SU-DHL-6 (cell line): Measurements from ENCODE around the gene SLC4A2.

ENCODE experiments used
- H2AFZ ChIP-seq: fragments of 200-600 bp; sonication (generic); 2 replicates; pipeline ENCODE4 v1.6.1; 2014; ENCODE audit warnings: low read depth, mild to moderate bottlenecking, moderate library complexity, mixed read lengths, antibody characterized with exemption, low read length; ENCODE audit not compliant: severe bottlenecking
- H3F3A ChIP-seq: fragments of 200-600 bp; shearing (Covaris generic); 2 replicates; pipeline ENCODE4 v1.6.0; 2016; ENCODE audit warnings: antibody characterized with exemption, mild to moderate bottlenecking; ENCODE audit not compliant: insufficient read depth
- H3K27ac ChIP-seq: fragments of 200-600 bp; sonication (generic); 2 replicates; pipeline ENCODE4 v1.5.1; 2016; ENCODE audit warnings: low read depth, mild to moderate bottlenecking, low read length, moderate library complexity, mixed read lengths
- H3K27me3 ChIP-seq: fragments of 200-600 bp; sonication (generic), shearing (Covaris generic); 2 replicates; pipeline ENCODE4 v1.6.0; 2014; ENCODE audit warnings: mild to moderate bottlenecking, low read length
- H3K36me3 ChIP-seq: fragments of 200-600 bp; sonication (generic); 2 replicates; pipeline ENCODE4 v1.6.1; 2014; ENCODE audit warnings: mild to moderate bottlenecking, low read length, mixed read lengths
- H3K4me2 ChIP-seq: fragments of 300-600, 200-600 bp; shearing (Covaris generic), sonication (generic); 2 replicates; pipeline ENCODE4 v1.6.0; 2014; ENCODE audit warnings: low read length, low read depth, mild to moderate bottlenecking; ENCODE audit not compliant: poor library complexity, severe bottlenecking
- H3K4me3 ChIP-seq: fragments of 200-600 bp; sonication (generic); 2 replicates; pipeline ENCODE4 v1.5.1; 2014; ENCODE audit warnings: antibody characterized with exemption, low read length, mild to moderate bottlenecking, mixed read lengths; ENCODE audit not compliant: insufficient read depth, poor library complexity, severe bottlenecking
- H3K79me2 ChIP-seq: fragments of 200-600 bp; sonication (generic); 2 replicates; pipeline ENCODE4 v1.6.1; 2014; ENCODE audit warnings: mild to moderate bottlenecking, low read length, moderate library complexity; ENCODE audit not compliant: insufficient read depth
- H3K9ac ChIP-seq: fragments of 200-600 bp; sonication (generic); 2 replicates; pipeline ENCODE4 v1.7.0; 2014; ENCODE audit warnings: mild to moderate bottlenecking, low read length
- H3K9me2 ChIP-seq: fragments of 200-600 bp; sonication (generic); replicated peaks from 2 replicates; pipeline ENCODE4 v1.6.1; 2014; ENCODE audit warnings: low read length; ENCODE audit not compliant: insufficient read depth
- H3K9me3 ChIP-seq: fragments of 200-600 bp; sonication (generic); 2 replicates; pipeline ENCODE4 v1.6.1; 2014; ENCODE audit warnings: low read length, mixed read lengths; ENCODE audit not compliant: insufficient read depth
- H4K20me1 ChIP-seq: fragments of 200-600 bp; sonication (generic); 2 replicates; pipeline ENCODE4 v1.6.1; 2014; ENCODE audit warnings: low read depth, mild to moderate bottlenecking, antibody characterized with exemption, low read length, moderate library complexity, mixed read lengths
- EZH2phosphoT487 ChIP-seq: fragments of 200-600 bp; sonication (generic), shearing (Covaris generic); conservative IDR thresholded peaks from 2 replicates; pipeline ENCODE4 v1.6.1; 2018; ENCODE audit warnings: mild to moderate bottlenecking, antibody characterized with exemption, low read length, moderate library complexity, mixed read lengths
- TF ChIP-seq, protein P1 (sequence below): fragments of 200-600 bp; sonication (generic); IDR thresholded peaks from one replicate; pipeline ENCODE4 v1.5.1; 2017; ENCODE audit warnings: antibody characterized with exemption, mild to moderate bottlenecking, low read length, moderate library complexity; ENCODE audit not compliant: insufficient read depth, poor library complexity, severe bottlenecking

Gene SLC4A2

DNA sequence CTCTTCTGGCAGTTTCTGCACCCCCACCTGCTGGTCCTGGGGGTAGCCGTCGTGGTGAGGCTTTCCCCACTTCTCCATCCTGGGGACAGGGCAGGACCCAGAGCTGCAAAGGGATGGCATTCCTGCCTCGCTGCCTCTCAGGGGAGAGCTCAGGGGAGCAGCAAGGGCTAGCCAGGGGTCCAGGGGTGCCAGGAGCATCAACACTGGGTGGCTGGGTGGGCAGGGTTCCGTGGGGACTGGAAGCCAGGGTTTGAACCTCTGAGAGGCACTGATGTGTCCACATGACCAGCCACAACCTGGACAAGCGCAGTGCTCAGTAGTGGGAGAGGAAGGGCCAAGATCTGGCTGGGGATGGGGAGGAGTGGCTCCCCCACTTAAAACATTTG, 25.5 kb upstream of the SLC4A2 start:
- Histone ChIP-seq H3K9ac (no peak overlapping the region), H3K9me3 (no peaks in the 10 kb centered on the region), H3K79me2 (peaks cover 9% of the 10 kb centered on the region; the same call in 1 of the 2 replicates), H3K9me2 (no peaks in the 10 kb centered on the region), H3F3A (no peaks in the 10 kb centered on the region), H3K27ac (no peak overlapping the region), H3K36me3 (no peaks in the 10 kb centered on the region), H3K27me3 (no peaks in the 10 kb centered on the region), H4K20me1 (no peaks in the 10 kb centered on the region), H3K4me3 (no peak overlapping the region), H3K4me2 (no peak overlapping the region), H2AFZ (no peak overlapping the region)
- TF ChIP-seq, protein P1, sequence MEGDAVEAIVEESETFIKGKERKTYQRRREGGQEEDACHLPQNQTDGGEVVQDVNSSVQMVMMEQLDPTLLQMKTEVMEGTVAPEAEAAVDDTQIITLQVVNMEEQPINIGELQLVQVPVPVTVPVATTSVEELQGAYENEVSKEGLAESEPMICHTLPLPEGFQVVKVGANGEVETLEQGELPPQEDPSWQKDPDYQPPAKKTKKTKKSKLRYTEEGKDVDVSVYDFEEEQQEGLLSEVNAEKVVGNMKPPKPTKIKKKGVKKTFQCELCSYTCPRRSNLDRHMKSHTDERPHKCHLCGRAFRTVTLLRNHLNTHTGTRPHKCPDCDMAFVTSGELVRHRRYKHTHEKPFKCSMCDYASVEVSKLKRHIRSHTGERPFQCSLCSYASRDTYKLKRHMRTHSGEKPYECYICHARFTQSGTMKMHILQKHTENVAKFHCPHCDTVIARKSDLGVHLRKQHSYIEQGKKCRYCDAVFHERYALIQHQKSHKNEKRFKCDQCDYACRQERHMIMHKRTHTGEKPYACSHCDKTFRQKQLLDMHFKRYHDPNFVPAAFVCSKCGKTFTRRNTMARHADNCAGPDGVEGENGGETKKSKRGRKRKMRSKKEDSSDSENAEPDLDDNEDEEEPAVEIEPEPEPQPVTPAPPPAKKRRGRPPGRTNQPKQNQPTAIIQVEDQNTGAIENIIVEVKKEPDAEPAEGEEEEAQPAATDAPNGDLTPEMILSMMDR = no peak
- no peak for TF ChIP-seq EZH2phosphoT487

DNA sequence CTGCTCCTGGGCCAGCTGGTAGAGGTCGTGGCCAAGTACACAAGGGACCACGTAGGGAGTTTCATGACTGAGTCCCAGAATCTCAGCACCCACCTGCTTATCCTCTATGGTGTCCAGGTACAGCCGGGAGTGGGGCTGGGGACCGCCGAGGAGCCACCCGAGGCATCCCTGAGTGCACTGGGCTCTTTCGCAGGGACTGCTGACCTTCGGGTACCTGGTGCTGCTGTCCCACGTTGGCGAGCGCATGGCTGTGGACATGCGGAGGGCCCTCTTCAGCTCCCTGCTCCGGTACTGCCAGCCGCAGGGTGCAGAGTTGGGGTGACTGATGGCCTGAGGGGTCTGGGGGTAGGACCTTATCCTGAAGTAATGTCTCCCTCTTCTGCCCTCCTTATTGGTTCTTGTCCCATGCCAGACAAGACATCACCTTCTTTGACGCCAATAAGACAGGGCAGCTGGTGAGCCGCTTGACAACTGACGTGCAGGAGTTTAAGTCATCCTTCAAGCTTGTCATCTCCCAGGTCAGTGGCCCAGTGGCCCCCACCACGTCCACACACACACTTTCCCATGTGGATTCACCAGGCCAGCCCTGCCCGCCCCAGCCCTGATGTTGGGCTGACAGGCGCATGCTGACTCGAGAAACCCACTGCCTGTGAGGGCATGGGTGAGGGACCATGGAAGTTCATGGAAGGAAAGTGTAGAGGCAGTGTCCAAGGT, 24.9 kb upstream of the SLC4A2 start:
- TF ChIP-seq EZH2phosphoT487 = no peak
- TF ChIP-seq, protein P1 = no peak
- Histone ChIP-seq H3K9me2 (no peaks in the 10 kb centered on the region), H3K4me2 (no peak overlapping the region), H3K79me2 (peaks cover 5% of the 10 kb centered on the region; the same call in 1 of the 2 replicates), H3K27me3 (no peaks in the 10 kb centered on the region), H4K20me1 (no peaks in the 10 kb centered on the region), H2AFZ (no peak overlapping the region), H3K36me3 (no peaks in the 10 kb centered on the region), H3K9ac (no peak overlapping the region), H3K4me3 (no peak overlapping the region), H3K27ac (no peak overlapping the region), H3F3A (no peaks in the 10 kb centered on the region), H3K9me3 (no peaks in the 10 kb centered on the region)

DNA sequence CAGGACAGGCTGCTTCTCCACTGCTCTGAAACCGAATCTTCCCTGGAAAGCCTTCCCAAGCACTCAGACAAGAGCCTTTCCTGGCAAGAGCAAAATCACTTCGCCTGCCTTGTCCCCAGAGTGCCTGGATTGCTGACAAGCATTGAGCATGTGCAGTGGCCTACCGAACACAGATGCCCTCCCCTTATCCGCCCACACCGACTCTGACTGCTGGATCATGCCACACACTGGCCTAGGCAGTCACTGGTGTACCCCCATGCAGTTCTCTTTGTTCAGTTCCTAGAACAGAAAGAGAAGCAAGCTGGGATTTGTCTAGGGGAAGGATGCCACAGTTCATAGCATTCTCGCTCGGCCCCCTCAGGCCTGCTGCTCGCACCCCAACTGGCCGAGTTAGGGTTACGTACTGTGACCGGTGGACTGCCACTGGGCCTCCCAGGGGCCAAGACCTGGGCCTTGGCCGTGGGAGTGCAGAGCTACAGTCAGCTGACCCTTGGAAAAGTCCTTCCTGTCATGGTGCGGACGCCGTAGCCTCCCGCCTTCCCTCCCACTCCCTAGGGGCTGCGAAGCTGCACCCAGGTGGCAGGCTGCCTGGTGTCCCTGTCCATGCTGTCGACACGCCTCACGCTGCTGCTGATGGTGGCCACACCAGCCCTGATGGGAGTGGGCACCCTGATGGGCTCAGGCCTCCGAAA, 24.2 kb upstream of the SLC4A2 start:
- H3K27ac ChIP-seq = no peak overlapping the region
- no peak for TF ChIP-seq EZH2phosphoT487
- TF ChIP-seq, protein P1 = no peak

More for the DNA sequence above, 24.2 kb upstream of the SLC4A2 start:
- no peak overlapping the region for H3K4me3 ChIP-seq
- no peaks in the 10 kb centered on the region for H3K27me3 ChIP-seq
- H3K9me3 ChIP-seq = no peaks in the 10 kb centered on the region
- no peaks in the 10 kb centered on the region for H3K9me2 ChIP-seq
- H3K79me2 ChIP-seq = no peaks in the 10 kb centered on the region
- H4K20me1 ChIP-seq = no peaks in the 10 kb centered on the region
- H3K9ac ChIP-seq = no peak overlapping the region
- H2AFZ ChIP-seq = no peak overlapping the region
- no peaks in the 10 kb centered on the region for H3F3A ChIP-seq
- no peaks in the 10 kb centered on the region for H3K36me3 ChIP-seq
- no peak overlapping the region for H3K4me2 ChIP-seq
